Prostate gland (tissue), 2 donors: Measurements from ENCODE around the gene AUTS2. TPM values are rescaled to one million over a fixed set of nuclear protein-coding genes. Genes with fewer than 3 reads are reported as not detected.

Experiments used
- DNase-seq: peaks from one replicate; pipeline ENCODE4 v3.0.0-alpha.2; 2019; ENCODE audit warnings: low spot score
- H3K27ac ChIP-seq, 2 donors: fragments of 200-600 bp; sonication (generic); 2 replicates each; pipeline ENCODE4 v1.5.1; 2017 to 2019
- H3K27me3 ChIP-seq: fragments of 200-600 bp; sonication (generic); replicated peaks from 2 replicates; pipeline ENCODE4 v1.5.1; 2019; ENCODE audit not compliant: insufficient read depth
- H3K36me3 ChIP-seq, 2 donors: fragments of 200-600 bp; sonication (generic); 1 replicate in 1 of 2; 2 replicates in 1 of 2; pipeline versions ENCODE4 v1.5.1 to v1.8.1; 2017 to 2019
- H3K4me1 ChIP-seq: fragments of 200-600 bp; sonication (generic); replicated peaks from 2 replicates; pipeline ENCODE4 v1.5.1; 2019
- H3K4me3 ChIP-seq, 2 donors: fragments of 200-600 bp; sonication (generic); 2 replicates each; pipeline ENCODE4 v1.5.1; 2017 to 2019
- H3K9me3 ChIP-seq: fragments of 200-600 bp; sonication (generic); 2 replicates; pipeline ENCODE4 v1.5.1; 2017
- POLR2A ChIP-seq: fragments of 450-650 bp; IDR thresholded peaks from one replicate; pipeline ENCODE4 v1.6.1; 2016; ENCODE audit warnings: antibody characterized with exemption, mild to moderate bottlenecking
- POLR2AphosphoS5 ChIP-seq: sonication (generic); formaldehyde crosslinking; IDR thresholded peaks from one replicate; pipeline ENCODE4 v1.6.1; 2017; ENCODE audit warnings: antibody characterized with exemption
- WGBS: methylation state at CpG from one replicate; pipeline ENCODE4 v1.1.5; 2018; 5-methylcytosine and 5-hydroxymethylcytosine counted together
- intact Hi-C: fragments of 100-400 bp; cut with DNase I; formaldehyde crosslinking; loops from one replicate; pipeline ENCODE4 v1.14.2; 2022
- total RNA-seq, 2 donors: library from RNA; depleted of rRNA; stranded (reverse); fragments of >200 nt; gene quantifications; one replicate each; pipeline ENCODE4 v1.1.0, GENCODE V29; 2016
- TF ChIP-seq, protein P1 (sequence below), 4 experiments: fragments of 200-600 bp in 2 of 4; fragments of 450-650 bp in 2 of 4; sonication (generic) in 2 of 4; IDR thresholded peaks; 1 replicate in 3 of 4; 2 replicates in 1 of 4; pipeline ENCODE4 v1.5.1; 2016 to 2019; ENCODE audit warnings: antibody characterized with exemption in 4 of 4, mild to moderate bottlenecking in 2 of 4, moderate library complexity in 2 of 4

AUTS2 gene
- total RNA-seq, 2 donors from 2014 or later: 25.0 to 55.2 TPM

GRCh38 chr7:70033226-70033625 is 435.0 kb downstream of the AUTS2 start:
- TF ChIP-seq, protein P1, sequence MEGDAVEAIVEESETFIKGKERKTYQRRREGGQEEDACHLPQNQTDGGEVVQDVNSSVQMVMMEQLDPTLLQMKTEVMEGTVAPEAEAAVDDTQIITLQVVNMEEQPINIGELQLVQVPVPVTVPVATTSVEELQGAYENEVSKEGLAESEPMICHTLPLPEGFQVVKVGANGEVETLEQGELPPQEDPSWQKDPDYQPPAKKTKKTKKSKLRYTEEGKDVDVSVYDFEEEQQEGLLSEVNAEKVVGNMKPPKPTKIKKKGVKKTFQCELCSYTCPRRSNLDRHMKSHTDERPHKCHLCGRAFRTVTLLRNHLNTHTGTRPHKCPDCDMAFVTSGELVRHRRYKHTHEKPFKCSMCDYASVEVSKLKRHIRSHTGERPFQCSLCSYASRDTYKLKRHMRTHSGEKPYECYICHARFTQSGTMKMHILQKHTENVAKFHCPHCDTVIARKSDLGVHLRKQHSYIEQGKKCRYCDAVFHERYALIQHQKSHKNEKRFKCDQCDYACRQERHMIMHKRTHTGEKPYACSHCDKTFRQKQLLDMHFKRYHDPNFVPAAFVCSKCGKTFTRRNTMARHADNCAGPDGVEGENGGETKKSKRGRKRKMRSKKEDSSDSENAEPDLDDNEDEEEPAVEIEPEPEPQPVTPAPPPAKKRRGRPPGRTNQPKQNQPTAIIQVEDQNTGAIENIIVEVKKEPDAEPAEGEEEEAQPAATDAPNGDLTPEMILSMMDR (IDR thresholded peaks at IDR 0.05): no peak
- TF ChIP-seq POLR2AphosphoS5 (no peak), POLR2A (no peak)
- H3K27me3 ChIP-seq: peaks cover 3% of the 10 kb centered on the region
- intact Hi-C loops: no loop called here
- H3K27ac ChIP-seq: no peak overlapping the region
- H3K4me3 ChIP-seq: no peak overlapping the region
- no peaks in the 10 kb centered on the region for H3K4me1 ChIP-seq
- H3K36me3 ChIP-seq: no peaks in the 10 kb centered on the region
- no peaks in the 10 kb centered on the region for H3K9me3 ChIP-seq
- no peak for DNase-seq

- H3K4me3 ChIP-seq: no peak overlapping the region
- intact Hi-C loops: no loop called here
- no peaks in the 10 kb centered on the region for H3K4me1 ChIP-seq
- H3K27ac ChIP-seq: no peak overlapping the region
- H3K36me3 ChIP-seq: no peaks in the 10 kb centered on the region
- DNase-seq: no peak
- no peaks in the 10 kb centered on the region for H3K9me3 ChIP-seq
- H3K27me3 ChIP-seq: peaks cover 3% of the 10 kb centered on the region
- TF ChIP-seq, protein P1 (IDR thresholded peaks at IDR 0.05): no peak
- TF ChIP-seq POLR2AphosphoS5 (no peak), POLR2A (no peak)
These were observed 436.7 kb downstream of the AUTS2 start for GRCh38 chr7:70034999-70035398.

DNA sequence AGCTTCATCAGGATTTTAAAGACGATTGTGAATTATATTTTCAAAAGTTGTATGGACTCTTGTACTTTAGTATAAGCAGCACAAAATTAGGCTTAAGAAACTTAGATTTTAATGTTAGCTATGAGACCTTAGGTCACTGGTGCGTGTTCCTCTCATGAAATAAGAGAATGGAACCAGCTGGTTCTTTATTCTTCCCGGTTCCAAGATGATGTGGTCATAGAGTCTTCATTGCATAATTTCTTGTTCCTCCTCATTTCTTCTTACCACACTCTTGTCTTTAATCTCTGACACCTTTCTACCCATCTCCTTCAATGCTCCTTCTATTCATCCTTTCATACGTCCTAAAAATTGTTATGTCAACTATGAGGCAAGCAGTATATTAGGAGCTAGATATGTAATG is 437.2 kb downstream of the AUTS2 start:
- H3K9me3 ChIP-seq: no peaks in the 10 kb centered on the region
- TF ChIP-seq, protein P1 (IDR thresholded peaks at IDR 0.05): no peak
- no peak for TF ChIP-seq POLR2A
- no peak for TF ChIP-seq POLR2AphosphoS5
- H3K4me3 ChIP-seq: no peak overlapping the region
- peaks cover 3% of the 10 kb centered on the region for H3K27me3 ChIP-seq
- H3K36me3 ChIP-seq: no peaks in the 10 kb centered on the region
- intact Hi-C loops: no loop called here
- WGBS: 55% methylated on average over 4 of the region's 4 CpGs
- H3K27ac ChIP-seq: no peak overlapping the region
- no peak for DNase-seq
- no peaks in the 10 kb centered on the region for H3K4me1 ChIP-seq

- Histone ChIP-seq H3K4me3 (no peak overlapping the region), H3K36me3 (no peaks in the 10 kb centered on the region), H3K9me3 (no peaks in the 10 kb centered on the region), H3K4me1 (no peaks in the 10 kb centered on the region), H3K27me3 (peaks cover 3% of the 10 kb centered on the region), H3K27ac (no peak overlapping the region)
- TF ChIP-seq POLR2AphosphoS5 (no peak), POLR2A (no peak)
- TF ChIP-seq, protein P1 (IDR thresholded peaks at IDR 0.05): no peak
- WGBS: 94% methylated on average over 6 of the region's 6 CpGs
- intact Hi-C loops: no loop called here
- no peak for DNase-seq
These were observed 437.7 kb downstream of the AUTS2 start for GRCh38 chr7:70035955-70036354.

DNA sequence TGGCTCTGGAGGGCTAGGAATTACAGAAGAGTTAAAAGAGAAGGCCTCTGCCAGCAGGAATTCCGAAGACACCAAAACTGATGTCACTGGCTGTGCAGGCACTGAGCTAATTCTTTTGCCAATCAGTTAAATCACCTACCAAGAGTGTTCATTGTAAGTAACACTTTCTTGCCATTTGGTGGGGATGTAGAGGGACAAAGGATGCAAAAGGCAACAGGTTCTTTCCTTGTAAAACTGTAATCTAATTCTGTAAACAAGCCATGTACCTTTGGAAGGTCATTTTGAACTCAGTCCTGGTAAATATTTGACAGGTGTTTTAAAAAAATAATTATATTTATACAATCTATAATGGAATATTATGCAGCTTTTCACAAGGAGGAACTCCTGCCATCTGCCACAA is 438.4 kb downstream of the AUTS2 start:
- Histone ChIP-seq H3K4me3 (no peak overlapping the region), H3K4me1 (no peaks in the 10 kb centered on the region), H3K27ac (no peak overlapping the region), H3K27me3 (peaks cover 3% of the 10 kb centered on the region), H3K36me3 (no peaks in the 10 kb centered on the region), H3K9me3 (no peaks in the 10 kb centered on the region)
- WGBS: 60% methylated on average over 1 of the region's 1 CpG
- DNase-seq: no peak
- intact Hi-C loops: no loop called here
- TF ChIP-seq POLR2A: no peak
- TF ChIP-seq POLR2AphosphoS5: no peak
